Osteocyte (in vitro differentiated cells): ENCODE results near the gene COG7. TPM values are rescaled to one million over a fixed set of nuclear protein-coding genes. Genes with fewer than 3 reads are reported as not detected.

Experiments
- DNase-seq: peaks from one replicate; pipeline ENCODE4 v3.0.0; 2021; ENCODE audit warnings: mixed read lengths; ENCODE audit not compliant: unreplicated experiment; ENCODE audit errors: extremely low spot score
- H3K27ac Mint-ChIP-seq: one replicate; pipeline ENCODE4 v1.8.0; 2021; ENCODE audit warnings: mild to moderate bottlenecking, mixed read lengths; ENCODE audit not compliant: unreplicated experiment
- H3K27me3 Mint-ChIP-seq: one replicate; pipeline ENCODE4 v1.8.0; 2021; ENCODE audit warnings: mixed read lengths; ENCODE audit not compliant: unreplicated experiment
- H3K36me3 Mint-ChIP-seq: one replicate; pipeline ENCODE4 v1.8.0; 2021; ENCODE audit warnings: mixed read lengths; ENCODE audit not compliant: unreplicated experiment
- H3K4me1 Mint-ChIP-seq: one replicate; pipeline ENCODE4 v1.8.0; 2021; ENCODE audit warnings: mixed read lengths; ENCODE audit not compliant: unreplicated experiment
- H3K4me3 Mint-ChIP-seq: one replicate; pipeline ENCODE4 v1.8.0; 2021; ENCODE audit warnings: mild to moderate bottlenecking, moderate library complexity, mixed read lengths; ENCODE audit not compliant: unreplicated experiment
- H3K9me3 Mint-ChIP-seq: one replicate; pipeline ENCODE4 v1.8.0; 2021; ENCODE audit warnings: mixed read lengths; ENCODE audit not compliant: unreplicated experiment
- CTCF ChIP-seq: fragments of 200-600 bp; sonication (generic); IDR thresholded peaks from 2 replicates; pipeline ENCODE4 v1.5.0; 2021; ENCODE audit warnings: antibody characterized with exemption, mild to moderate bottlenecking, moderate library complexity
- total RNA-seq: library from RNA; stranded (reverse); gene quantifications from 2 replicates; pipeline ENCODE4 v1.2.1, GENCODE V29; 2021

COG7 gene
- total RNA-seq, 1 donor from 2014 or later, result 25.4 TPM

- no peaks in the 10 kb centered on the region for H3K9me3 Mint-ChIP-seq
- H3K36me3 Mint-ChIP-seq, result no peaks in the 10 kb centered on the region
- no peak overlapping the region for H3K27ac Mint-ChIP-seq
- TF ChIP-seq CTCF, result no peak
- H3K4me3 Mint-ChIP-seq, result no peak overlapping the region
- H3K27me3 Mint-ChIP-seq, result peaks cover 3% of the 10 kb centered on the region
- DNase-seq, result no peak
- H3K4me1 Mint-ChIP-seq, result no peaks in the 10 kb centered on the region
Measured at GRCh38 chr16:23351360-23351759, 101.6 kb downstream of the COG7 start.

GRCh38 chr16:23348579-23349469, 104.2 kb downstream of the COG7 start:
- Mint-ChIP-seq H3K9me3 (no peaks in the 10 kb centered on the region), H3K27me3 (peaks cover 3% of the 10 kb centered on the region), H3K36me3 (no peaks in the 10 kb centered on the region), H3K4me3 (no peak overlapping the region), H3K4me1 (no peaks in the 10 kb centered on the region), H3K27ac (no peak overlapping the region)
- peak; percentile 13 for TF ChIP-seq CTCF
- DNase-seq, result no peak

GRCh38 chr16:23345237-23345636, 107.8 kb downstream of the COG7 start:
- no peak for TF ChIP-seq CTCF
- Mint-ChIP-seq H3K4me1 (no peaks in the 10 kb centered on the region), H3K27ac (no peak overlapping the region), H3K9me3 (no peaks in the 10 kb centered on the region), H3K27me3 (peaks cover 10% of the 10 kb centered on the region), H3K36me3 (no peaks in the 10 kb centered on the region), H3K4me3 (no peak overlapping the region)
- no peak for DNase-seq

- Mint-ChIP-seq H3K36me3 (no peaks in the 10 kb centered on the region), H3K27ac (no peak overlapping the region), H3K27me3 (peaks cover 10% of the 10 kb centered on the region), H3K4me3 (no peak overlapping the region), H3K9me3 (no peaks in the 10 kb centered on the region), H3K4me1 (no peaks in the 10 kb centered on the region)
- TF ChIP-seq CTCF, result no peak
- DNase-seq, result no peak
Measured at GRCh38 chr16:23343643-23344612, 109.1 kb downstream of the COG7 start.
